Nephron (organoid): ENCODE results near the gene TCP11L2.
A peak's percentile ranks its signal among the peaks of the same experiment; 100 is the strongest.

Experiments
- H3K27ac Mint-ChIP-seq, 3 experiments: 2 replicates each; pipeline ENCODE4 v1.8.0; 2020; ENCODE audit warnings: mixed read lengths in 3 of 3, mild to moderate bottlenecking in 2 of 3, moderate library complexity in 1 of 3
- H3K27me3 Mint-ChIP-seq: 2 replicates; pipeline ENCODE4 v1.8.0; 2021; ENCODE audit warnings: low read depth, mild to moderate bottlenecking, moderate library complexity, mixed read lengths
- H3K36me3 Mint-ChIP-seq: 2 replicates; pipeline ENCODE4 v1.8.0; 2020; ENCODE audit warnings: low read depth, mixed read lengths
- H3K4me1 Mint-ChIP-seq: 2 replicates; pipeline ENCODE4 v1.8.0; 2020; ENCODE audit warnings: mixed read lengths
- H3K4me3 Mint-ChIP-seq, 3 experiments: 2 replicates each; pipeline ENCODE4 v1.8.0; 2020; ENCODE audit warnings: mild to moderate bottlenecking in 3 of 3, mixed read lengths in 3 of 3, moderate library complexity in 2 of 3
- H3K9me3 Mint-ChIP-seq: 2 replicates; pipeline ENCODE4 v1.8.0; 2020; ENCODE audit warnings: mixed read lengths
- CTCF ChIP-seq, 3 experiments: fragments of 200-600 bp; sonication (generic); IDR thresholded peaks; one replicate each; pipeline ENCODE4 v1.5.0; 2021; ENCODE audit warnings: antibody characterized with exemption in 3 of 3; ENCODE audit not compliant: unreplicated experiment in 3 of 3

TCP11L2 gene

DNA sequence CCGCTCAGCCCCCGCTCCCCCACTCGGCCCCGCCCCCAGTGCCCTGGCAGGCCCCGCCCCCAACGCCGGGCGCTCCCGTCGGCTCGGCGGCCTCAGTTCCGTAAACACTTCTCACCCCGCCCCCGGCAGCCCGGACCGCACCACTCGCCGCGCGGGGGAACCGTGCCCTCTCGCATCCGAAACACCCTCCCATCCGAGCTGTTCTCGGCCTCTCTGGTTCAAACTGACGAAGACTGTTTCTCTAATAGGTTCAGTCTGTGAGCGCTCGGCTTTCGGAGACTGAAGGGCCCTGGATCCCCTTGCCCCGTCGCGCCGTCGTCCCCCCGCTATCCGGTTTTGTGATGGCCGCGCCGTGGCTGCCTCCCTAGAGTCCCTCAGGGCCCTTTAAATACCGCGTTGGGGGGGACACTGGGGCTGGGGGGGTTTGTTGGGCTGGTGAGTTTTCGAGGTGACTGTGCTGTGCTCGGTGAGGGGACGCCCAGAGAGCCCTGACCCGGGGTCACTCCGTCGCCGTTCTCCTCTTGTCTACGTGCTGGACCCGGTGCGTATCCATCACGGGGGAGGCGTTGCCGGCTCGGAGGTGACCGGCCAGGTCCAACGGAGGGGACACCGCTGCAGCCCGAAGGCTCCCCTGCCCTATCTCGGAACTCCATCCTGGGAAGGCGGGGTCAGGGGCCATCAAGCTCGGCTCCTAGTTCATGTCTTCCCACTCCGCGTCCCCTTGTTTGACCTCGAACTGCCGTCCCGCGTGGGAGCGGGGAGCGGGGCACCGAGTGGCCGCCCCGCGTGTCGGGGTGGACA lies at the start of gene TCP11L2:
Gene TCP11L2, plus strand, starts transcription at position 333 of the 801 bp plus-strand sequence. CDS start 8,343 bp downstream, outside the sequence.
- Mint-ChIP-seq H3K27me3 (no peaks in the 10 kb centered on the region), H3K4me3 (peak within 1 kb of the TSS; percentile 93 to 95 (median 95)), H3K36me3 (no peaks in the 10 kb centered on the region), H3K27ac (peak within 1 kb of the TSS; percentile 96 to 99 (median 99)), H3K9me3 (no peaks in the 10 kb centered on the region), H3K4me1 (peaks cover 35% of the 10 kb centered on the region)
- TF ChIP-seq CTCF (IDR thresholded peaks at IDR 0.05; ENCODE audit: unreplicated experiment in 3 of 3), result no peak

GRCh38 chr12:106254724-106255123 lies 47.8 kb upstream of the TCP11L2 start:
- H3K4me3 Mint-ChIP-seq, result no peak overlapping the region
- TF ChIP-seq CTCF (IDR thresholded peaks at IDR 0.05; ENCODE audit: unreplicated experiment in 3 of 3), result no peak

GRCh38 chr12:106255493-106255892 lies 47.0 kb upstream of the TCP11L2 start:
- Mint-ChIP-seq H3K4me1 (peaks cover 16% of the 10 kb centered on the region), H3K9me3 (no peaks in the 10 kb centered on the region), H3K4me3 (no peak overlapping the region), H3K36me3 (no peaks in the 10 kb centered on the region), H3K27me3 (no peaks in the 10 kb centered on the region), H3K27ac (no peak overlapping the region)
- no peak for TF ChIP-seq CTCF (IDR thresholded peaks at IDR 0.05; ENCODE audit: unreplicated experiment in 3 of 3)

More at GRCh38 chr12:106254724-106255123, 47.8 kb upstream of the TCP11L2 start:
- H3K4me1 Mint-ChIP-seq, result peaks cover 21% of the 10 kb centered on the region
- no peaks in the 10 kb centered on the region for H3K9me3 Mint-ChIP-seq
- no peak overlapping the region for H3K27ac Mint-ChIP-seq
- no peaks in the 10 kb centered on the region for H3K36me3 Mint-ChIP-seq
- no peaks in the 10 kb centered on the region for H3K27me3 Mint-ChIP-seq

DNA sequence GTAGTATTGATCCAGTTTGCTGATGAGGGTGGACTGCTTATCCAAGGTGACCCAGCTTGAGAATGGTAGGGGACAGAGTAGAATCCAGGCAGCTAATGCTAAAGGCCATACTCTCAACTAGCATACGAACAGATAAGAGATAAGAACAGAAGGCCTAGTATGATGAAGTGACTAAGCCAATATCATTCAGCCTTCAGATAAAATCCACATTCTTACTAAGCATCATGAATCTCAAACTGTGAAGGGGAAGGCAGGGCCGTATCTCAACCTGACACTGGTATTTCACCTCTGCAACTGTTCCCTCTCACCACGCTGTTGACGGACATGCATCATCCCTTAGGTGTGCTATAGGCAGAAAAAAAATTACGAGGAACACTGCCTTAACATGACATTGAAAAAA lies 46.6 kb upstream of the TCP11L2 start:
- Mint-ChIP-seq H3K36me3 (no peaks in the 10 kb centered on the region), H3K9me3 (no peaks in the 10 kb centered on the region), H3K4me3 (no peak overlapping the region), H3K4me1 (peaks cover 12% of the 10 kb centered on the region), H3K27me3 (no peaks in the 10 kb centered on the region), H3K27ac (no peak overlapping the region)
- TF ChIP-seq CTCF (IDR thresholded peaks at IDR 0.05; ENCODE audit: unreplicated experiment in 3 of 3), result no peak

DNA sequence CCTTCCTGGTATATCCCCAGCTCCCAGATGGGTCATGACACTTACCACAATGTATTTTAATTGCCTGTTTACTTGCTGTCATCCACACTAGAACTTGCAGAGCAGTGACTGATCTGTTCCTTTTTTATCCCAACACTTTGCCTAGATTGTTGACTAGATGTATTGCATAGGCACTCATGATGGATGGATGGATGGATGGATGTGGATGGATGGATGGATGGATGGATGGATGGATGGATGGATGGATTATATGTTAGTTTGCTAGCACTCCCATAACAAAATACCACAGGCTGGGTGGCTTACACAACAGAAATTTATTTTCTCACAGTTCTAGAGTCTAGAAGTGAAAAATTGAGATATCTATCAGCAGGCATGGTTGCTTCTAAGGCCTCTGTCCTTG lies 46.0 kb upstream of the TCP11L2 start:
- Mint-ChIP-seq H3K27ac (no peak overlapping the region), H3K27me3 (no peaks in the 10 kb centered on the region), H3K4me3 (no peak overlapping the region), H3K36me3 (no peaks in the 10 kb centered on the region), H3K9me3 (no peaks in the 10 kb centered on the region), H3K4me1 (peaks cover 7% of the 10 kb centered on the region)
- no peak for TF ChIP-seq CTCF (IDR thresholded peaks at IDR 0.05; ENCODE audit: unreplicated experiment in 3 of 3)

DNA sequence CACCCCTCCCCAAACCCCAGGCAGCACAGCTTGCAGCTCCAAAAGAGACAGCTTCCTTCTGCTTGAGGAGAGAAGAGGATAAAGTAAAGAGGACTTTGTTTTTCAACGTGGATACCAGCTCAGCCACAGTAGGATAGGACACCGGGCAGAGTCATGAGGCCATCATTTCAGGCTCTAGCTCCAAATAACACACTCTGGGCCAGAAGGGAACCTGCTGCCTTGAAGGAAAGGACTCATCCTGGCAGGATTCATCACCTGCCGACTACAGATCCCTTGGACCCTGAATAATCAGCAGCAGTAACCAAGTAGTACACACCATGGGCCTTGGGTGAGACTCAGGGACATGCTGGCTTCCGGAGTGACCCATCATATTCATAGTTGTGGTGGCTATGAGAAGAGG lies 44.3 kb upstream of the TCP11L2 start:
- Mint-ChIP-seq H3K27ac (no peak overlapping the region), H3K27me3 (no peaks in the 10 kb centered on the region), H3K9me3 (peaks cover 8% of the 10 kb centered on the region), H3K36me3 (no peaks in the 10 kb centered on the region), H3K4me1 (no peaks in the 10 kb centered on the region), H3K4me3 (no peak overlapping the region)
- TF ChIP-seq CTCF (IDR thresholded peaks at IDR 0.05; ENCODE audit: unreplicated experiment in 3 of 3), result no peak
